ENCODE measurements around the gene THAP10. TPM values are rescaled to one million over a fixed set of nuclear protein-coding genes. Genes with fewer than 3 reads are reported as not detected.
A peak's percentile ranks its signal among the peaks of the same experiment; 100 is the strongest.

Gene THAP10
- total and polyA plus RNA-seq, 9 of the 15 experiments (the other 6 are each of a cell fraction or from before 2014, with no cell fraction given) = 0.04 to 0.28 (median 0.09) TPM; not detected in 3

DNA sequence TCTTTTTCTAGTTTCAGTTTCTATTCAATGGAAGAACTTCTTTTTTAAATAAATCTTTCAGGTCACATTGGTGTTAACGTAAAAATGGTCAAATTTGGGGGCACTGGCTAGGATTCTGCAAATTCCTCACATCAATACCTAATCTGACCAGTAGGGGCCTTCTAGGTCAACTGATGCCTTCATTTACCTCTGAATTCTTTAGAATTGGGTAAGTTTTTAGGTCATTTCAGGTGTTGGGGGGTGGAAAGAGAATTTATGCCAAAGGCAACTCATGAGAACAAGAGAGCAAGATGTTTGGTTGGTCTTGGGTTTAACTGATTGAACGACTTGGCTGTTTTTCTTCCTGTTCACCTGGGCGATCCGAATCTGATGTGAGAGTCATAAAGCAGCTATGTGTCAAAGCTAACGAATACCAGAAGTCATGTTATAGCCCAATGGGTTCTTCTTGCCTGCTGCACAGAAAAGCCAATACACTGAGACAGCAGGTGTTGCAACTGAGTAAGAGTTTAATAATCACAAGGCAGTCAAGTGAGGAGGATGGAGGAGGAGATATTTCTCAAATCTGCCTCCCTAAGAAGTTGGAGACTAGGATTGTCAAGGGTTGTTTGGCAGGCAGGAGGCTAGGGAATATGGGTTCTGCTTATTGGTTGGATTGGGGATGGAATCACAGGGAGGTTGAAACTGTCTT lies 15.7 kb upstream of the THAP10 start (continued):
- TF ChIP-seq CTCF (IDR thresholded peaks at IDR 0.05 in 2 of 3, conservative IDR thresholded peaks at IDR 0.05 in 1 of 3; ENCODE audit: insufficient read depth in 2 of 3, low read depth in 1 of 3, low read length in 3 of 3) = peak in 1 of 3 experiments; percentile 29; a peak in 2 of 6 replicates
- no peak for TF ChIP-seq STAT5B (CRISPR knock-in tag; IDR thresholded peaks at IDR 0.05)
- TF ChIP-seq, protein P1, sequence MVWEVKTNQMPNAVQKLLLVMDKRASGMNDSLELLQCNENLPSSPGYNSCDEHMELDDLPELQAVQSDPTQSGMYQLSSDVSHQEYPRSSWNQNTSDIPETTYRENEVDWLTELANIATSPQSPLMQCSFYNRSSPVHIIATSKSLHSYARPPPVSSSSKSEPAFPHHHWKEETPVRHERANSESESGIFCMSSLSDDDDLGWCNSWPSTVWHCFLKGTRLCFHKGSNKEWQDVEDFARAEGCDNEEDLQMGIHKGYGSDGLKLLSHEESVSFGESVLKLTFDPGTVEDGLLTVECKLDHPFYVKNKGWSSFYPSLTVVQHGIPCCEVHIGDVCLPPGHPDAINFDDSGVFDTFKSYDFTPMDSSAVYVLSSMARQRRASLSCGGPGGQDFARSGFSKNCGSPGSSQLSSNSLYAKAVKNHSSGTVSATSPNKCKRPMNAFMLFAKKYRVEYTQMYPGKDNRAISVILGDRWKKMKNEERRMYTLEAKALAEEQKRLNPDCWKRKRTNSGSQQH (CRISPR knock-in tag; IDR thresholded peaks at IDR 0.05) = no peak
- TF ChIP-seq EZH2 (IDR thresholded peaks at IDR 0.05; ENCODE audit: borderline replicate concordance, low read depth, low read length) = no peak
- no peak for TF ChIP-seq ZBTB11 (CRISPR knock-in tag; IDR thresholded peaks at IDR 0.05)
- peak; percentile 46; the same call in 1 of the 2 replicates for TF ChIP-seq CBX1 (IDR thresholded peaks at IDR 0.05; ENCODE audit: low read depth)
- TF ChIP-seq CCNT2 (IDR thresholded peaks at IDR 0.05; ENCODE audit: borderline replicate concordance, extremely low read depth, insufficient read length, low read depth, low read length) = no peak
- no peak for TF ChIP-seq RBFOX2 (IDR thresholded peaks at IDR 0.05; ENCODE audit: low read depth, low read length)
- no peak for TF ChIP-seq ZNF699 (CRISPR knock-in tag; IDR thresholded peaks at IDR 0.05; ENCODE audit: insufficient replicate concordance)
- no peak for TF ChIP-seq ZKSCAN1 (IDR thresholded peaks at IDR 0.05; ENCODE audit: low read depth, low read length)
- no peak for TF ChIP-seq ZNF3 (CRISPR knock-in tag; IDR thresholded peaks at IDR 0.05)
- TF ChIP-seq ZNF449 (CRISPR knock-in tag; IDR thresholded peaks at IDR 0.05) = no peak
- TF ChIP-seq E2F6 (IDR thresholded peaks at IDR 0.05; ENCODE audit: borderline replicate concordance in 1 of 2, extremely low read depth in 1 of 2, insufficient read depth in 1 of 2, insufficient read length in 1 of 2, low read depth in 1 of 2, low read length in 1 of 2, poor library complexity in 1 of 2, severe bottlenecking in 1 of 2) = no peak
- no peak for TF ChIP-seq PRPF4 (IDR thresholded peaks at IDR 0.05; ENCODE audit: insufficient read depth, low read depth, low read length, poor library complexity, severe bottlenecking)

All from K562 (cell line).